ENCODE measurements around the gene MOGAT2.

MOGAT2 gene

GRCh38 chr11:75759832-75760231 lies 42.2 kb downstream of the MOGAT2 start:
- no peak for DNase-seq (ENCODE audit: low read depth)

GRCh38 chr11:75760243-75760642 lies 42.6 kb downstream of the MOGAT2 start:
- DNase-seq (ENCODE audit: low read depth), result no peak

GRCh38 chr11:75760710-75761493 lies 43.3 kb downstream of the MOGAT2 start:
- DNase-seq (ENCODE audit: low read depth), result peak; percentile 75

GRCh38 chr11:75762158-75762557 lies 44.5 kb downstream of the MOGAT2 start:
- no peak for DNase-seq (ENCODE audit: low read depth)

- DNase-seq (ENCODE audit: low read depth), result peak; percentile 92
Measured at GRCh38 chr11:75762885-75763284, 45.2 kb downstream of the MOGAT2 start.

- DNase-seq (ENCODE audit: low read depth), result no peak
Measured at GRCh38 chr11:75763846-75764245, 46.2 kb downstream of the MOGAT2 start.

GRCh38 chr11:75765116-75765515 lies 47.5 kb downstream of the MOGAT2 start:
- no peak for DNase-seq (ENCODE audit: low read depth)

GRCh38 chr11:75766443-75767227 lies 49.0 kb downstream of the MOGAT2 start:
- peak; percentile 43 for DNase-seq (ENCODE audit: low read depth)

GRCh38 chr11:75767228-75767572 lies 49.6 kb downstream of the MOGAT2 start:
- DNase-seq (ENCODE audit: low read depth), result no peak

- no peak for DNase-seq (ENCODE audit: low read depth)
Measured at GRCh38 chr11:75767793-75768111, 50.1 kb downstream of the MOGAT2 start.

- DNase-seq (ENCODE audit: low read depth), result peak; percentile 41
Measured at GRCh38 chr11:75768112-75768908, 50.7 kb downstream of the MOGAT2 start, which contains the start of gene DGAT2. Gene DGAT2 (plus strand): TSS chr11:75768778. CDS start chr11:75768992, 214 bp downstream.

- DNase-seq (ENCODE audit: low read depth), result no peak
Measured at GRCh38 chr11:75768909-75769771, 51.5 kb downstream of the MOGAT2 start.

GRCh38 chr11:75770102-75770501 lies 52.5 kb downstream of the MOGAT2 start:
- no peak for DNase-seq (ENCODE audit: low read depth)

GRCh38 chr11:75771646-75772410 lies 54.2 kb downstream of the MOGAT2 start:
- peak; percentile 96 for DNase-seq (ENCODE audit: low read depth)

- DNase-seq (ENCODE audit: low read depth), result no peak
Measured at GRCh38 chr11:75773595-75774353, 56.1 kb downstream of the MOGAT2 start.

GRCh38 chr11:75775056-75775455 lies 57.4 kb downstream of the MOGAT2 start:
- DNase-seq (ENCODE audit: low read depth), result no peak

- no peak for DNase-seq (ENCODE audit: low read depth)
Measured at GRCh38 chr11:75776546-75776945, 58.9 kb downstream of the MOGAT2 start.

GRCh38 chr11:75777461-75778110 lies 59.9 kb downstream of the MOGAT2 start:
- DNase-seq (ENCODE audit: low read depth), result no peak

GRCh38 chr11:75778962-75779361 lies 61.3 kb downstream of the MOGAT2 start:
- DNase-seq (ENCODE audit: low read depth), result no peak

- no peak for DNase-seq (ENCODE audit: low read depth)
Measured at GRCh38 chr11:75779960-75780359, 62.3 kb downstream of the MOGAT2 start.
